Caco-2 (cell line): ENCODE data around the gene TESMIN. TPM values are rescaled to one million over a fixed set of nuclear protein-coding genes. Genes with fewer than 3 reads are reported as not detected.

Experiments
- BruUV-seq: library from RNA; stranded (reverse); fragments of 400-500 nt; replicated peaks from 2 replicates; lab custom pipeline; 2021; lab: Mats Ljungman, UMichigan
- CTCF ChIA-PET: fragments of 300-600 bp; sonication (Branson Sonifier 250); formaldehyde crosslinking; loops from one replicate; lab custom pipeline; 2022; ENCODE audit warnings: antibody characterized with exemption; lab: Charles Lee
- POLR2A ChIA-PET: fragments of 300-600 bp; sonication (Branson Sonifier 250); formaldehyde crosslinking; loops from one replicate; lab custom pipeline; 2022; ENCODE audit warnings: antibody characterized with exemption; lab: Charles Lee
- DNase-seq, 2 experiments: peaks; one replicate each; pipeline versions ENCODE4 v3.0.0 to v3.0.0-alpha.2; 2020 to 2022
- H3K27me3 ChIP-seq: replicated peaks from 2 replicates; pipeline ENCODE4 v1.6.0; 2011; ENCODE audit warnings: low read length; ENCODE audit not compliant: control insufficient read depth, insufficient read depth
- H3K36me3 ChIP-seq: 2 replicates; pipeline ENCODE4 v1.5.1; 2011; ENCODE audit warnings: low read length; ENCODE audit not compliant: control insufficient read depth, insufficient read depth
- H3K4me1 ChIP-seq: fragments of 250-450 bp; sonication (Bioruptor Pico); 2 replicates; pipeline ENCODE4 v1.5.1; 2020; ENCODE audit warnings: mild to moderate bottlenecking
- H3K4me3 ChIP-seq: 2 replicates; pipeline ENCODE4 v1.5.1; 2011; ENCODE audit warnings: low read depth, mild to moderate bottlenecking, control low read depth, low read length
- H3K9me3 ChIP-seq: fragments of 250-450 bp; sonication (Bioruptor Pico); 2 replicates; pipeline ENCODE4 v1.5.1; 2020; ENCODE audit warnings: mild to moderate bottlenecking, moderate library complexity
- H3K27ac Mint-ChIP-seq: one replicate; pipeline ENCODE4 v1.8.0; 2022; ENCODE audit warnings: mixed read lengths; ENCODE audit not compliant: unreplicated experiment
- H3K27me3 Mint-ChIP-seq: one replicate; pipeline ENCODE4 v1.8.0; 2022; ENCODE audit warnings: mixed read lengths; ENCODE audit not compliant: insufficient read depth, unreplicated experiment
- H3K36me3 Mint-ChIP-seq: one replicate; pipeline ENCODE4 v1.8.0; 2022; ENCODE audit warnings: mild to moderate bottlenecking, mixed read lengths; ENCODE audit not compliant: insufficient read depth, unreplicated experiment
- H3K4me1 Mint-ChIP-seq: one replicate; pipeline ENCODE4 v1.8.0; 2022; ENCODE audit warnings: low read depth, mixed read lengths; ENCODE audit not compliant: unreplicated experiment
- H3K4me3 Mint-ChIP-seq: one replicate; pipeline ENCODE4 v1.8.0; 2022; ENCODE audit warnings: mild to moderate bottlenecking, moderate library complexity, mixed read lengths; ENCODE audit not compliant: unreplicated experiment
- H3K9me3 Mint-ChIP-seq: one replicate; pipeline ENCODE4 v1.8.0; 2022; ENCODE audit warnings: mixed read lengths; ENCODE audit not compliant: unreplicated experiment
- CTCF ChIP-seq, 2 experiments: fragments of 200-600 bp in 1 of 2; IDR thresholded peaks; 1 replicate in 1 of 2; 2 replicates in 1 of 2; pipeline versions ENCODE4 v1.5.1 to v1.8.0; 2011 to 2022; ENCODE audit warnings: antibody characterized with exemption in 1 of 2, control low read depth in 1 of 2, inconsistent platforms in 1 of 2, low read depth in 1 of 2, low read length in 1 of 2, mild to moderate bottlenecking in 1 of 2, moderate library complexity in 1 of 2; ENCODE audit not compliant: insufficient read depth in 1 of 2, severe bottlenecking in 1 of 2, unreplicated experiment in 1 of 2
- intact Hi-C: fragments of 100-400 bp; cut with micrococcal nuclease; formaldehyde crosslinking; loops from one replicate; pipeline ENCODE4 v1.10.0; 2022; ENCODE audit not compliant: unreplicated experiment
- total RNA-seq: library from RNA; stranded (reverse); gene quantifications from 2 replicates; pipeline ENCODE4 v1.2.3, GENCODE V29; 2022

The TESMIN gene
- total RNA-seq, 1 experiment from 2014 or later, result 26.2 TPM

- H3K4me1 ChIP-seq, result no peaks in the 10 kb centered on the region
- no peaks in the 10 kb centered on the region for H3K27me3 ChIP-seq
- H3K36me3 ChIP-seq, result no peaks in the 10 kb centered on the region
- intact Hi-C loops, result no loop called here
- TF ChIP-seq CTCF (IDR thresholded peaks at IDR 0.05; ENCODE audit: insufficient read depth in 1 of 2, low read depth in 1 of 2, low read length in 1 of 2, severe bottlenecking in 1 of 2, unreplicated experiment in 1 of 2), result no peak
- no peak for DNase-seq
- H3K9me3 ChIP-seq, result peaks cover 3% of the 10 kb centered on the region; the same call in 1 of the 2 replicates
- no peaks in the 10 kb centered on the region for H3K4me1 Mint-ChIP-seq
- BruUV-seq, result no TSS peak
- H3K4me3 Mint-ChIP-seq, result no peak overlapping the region
- no peak overlapping the region for H3K27ac Mint-ChIP-seq
- no peak overlapping the region for H3K4me3 ChIP-seq
- H3K9me3 Mint-ChIP-seq, result peaks cover 20% of the 10 kb centered on the region
- POLR2A ChIA-PET, result no interaction called here
- CTCF ChIA-PET, result interaction anchor here (1.1 kb wide), 1 partner anchor 83 kb away, joined by 3 read pairs; no protein-coding TSS in a partner anchor
- H3K36me3 Mint-ChIP-seq, result no peaks in the 10 kb centered on the region
- peaks cover 16% of the 10 kb centered on the region for H3K27me3 Mint-ChIP-seq
Observed at GRCh38 chr11:68715456-68716122, 35.7 kb downstream of the TESMIN start.

GRCh38 chr11:68714060-68714856 lies 37.1 kb downstream of the TESMIN start:
- Mint-ChIP-seq H3K36me3 (no peaks in the 10 kb centered on the region), H3K4me1 (no peaks in the 10 kb centered on the region), H3K27me3 (peaks cover 11% of the 10 kb centered on the region), H3K9me3 (peaks cover 7% of the 10 kb centered on the region), H3K27ac (no peak overlapping the region), H3K4me3 (no peak overlapping the region)
- intact Hi-C loops, result no loop called here
- DNase-seq, result no peak
- POLR2A ChIA-PET, result no interaction called here
- no peaks in the 10 kb centered on the region for H3K9me3 ChIP-seq
- H3K4me1 ChIP-seq, result no peaks in the 10 kb centered on the region
- no TSS peak for BruUV-seq
- H3K4me3 ChIP-seq, result no peak overlapping the region
- no peaks in the 10 kb centered on the region for H3K27me3 ChIP-seq
- TF ChIP-seq CTCF (IDR thresholded peaks at IDR 0.05; ENCODE audit: insufficient read depth in 1 of 2, low read depth in 1 of 2, low read length in 1 of 2, severe bottlenecking in 1 of 2, unreplicated experiment in 1 of 2), result no peak
- CTCF ChIA-PET, result interaction anchor here (1.1 kb wide), 1 partner anchor 81 kb away, joined by 3 read pairs; no protein-coding TSS in a partner anchor
- H3K36me3 ChIP-seq, result no peaks in the 10 kb centered on the region

GRCh38 chr11:68711114-68711513 lies 40.2 kb downstream of the TESMIN start:
- Mint-ChIP-seq H3K4me3 (no peak overlapping the region), H3K36me3 (no peaks in the 10 kb centered on the region), H3K4me1 (no peaks in the 10 kb centered on the region), H3K27ac (no peak overlapping the region), H3K9me3 (no peaks in the 10 kb centered on the region), H3K27me3 (peaks cover 5% of the 10 kb centered on the region)
- Histone ChIP-seq H3K4me1 (no peaks in the 10 kb centered on the region), H3K27me3 (no peaks in the 10 kb centered on the region), H3K4me3 (no peak overlapping the region), H3K36me3 (no peaks in the 10 kb centered on the region), H3K9me3 (no peaks in the 10 kb centered on the region)
- DNase-seq, result no peak
- TF ChIP-seq CTCF (IDR thresholded peaks at IDR 0.05; ENCODE audit: insufficient read depth in 1 of 2, low read depth in 1 of 2, low read length in 1 of 2, severe bottlenecking in 1 of 2, unreplicated experiment in 1 of 2), result no peak
- BruUV-seq, result no TSS peak
- POLR2A ChIA-PET, result no interaction called here
- intact Hi-C loops, result no loop called here
- CTCF ChIA-PET, result interaction anchor here (1.2 kb wide), 1 partner anchor 38 kb away, joined by 3 read pairs; no protein-coding TSS in a partner anchor
